ENCODE results near the gene ANKRD60. TPM values are rescaled to one million over a fixed set of nuclear protein-coding genes. Genes with fewer than 3 reads are reported as not detected.

The ANKRD60 gene
- total RNA-seq, 1 experiment from 2014 or later = not detected

DNA sequence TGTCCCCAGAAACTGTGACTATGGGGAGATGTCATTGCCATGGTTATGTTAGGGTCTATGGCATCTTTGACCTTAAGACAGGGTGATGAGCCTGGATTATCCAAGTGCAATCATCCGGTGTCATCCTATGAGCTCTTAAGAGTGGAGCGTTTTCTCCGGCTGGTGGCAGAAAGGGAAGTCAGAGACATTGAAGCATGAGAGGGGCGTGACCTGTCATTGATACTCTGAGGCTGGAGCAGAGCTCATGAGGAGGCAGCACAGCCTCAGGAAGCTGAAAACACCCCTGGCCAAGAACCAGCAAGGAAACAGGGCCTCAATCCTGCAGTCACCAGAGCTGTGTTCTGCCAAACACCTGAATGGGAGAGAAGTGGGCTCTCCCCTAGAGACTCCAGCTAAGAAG lies 59.6 kb downstream of the ANKRD60 start:
- WGBS (ENCODE audit: extremely low coverage, insufficient read length, low lambda C conversion rate) = no CpG with 5 or more reads among the region's 4 CpGs
- peaks cover 0 to under 1% of the 10 kb centered on the region in 2 experiments; a peak in 1 of 4 replicates for H3K4me1 Mint-ChIP-seq
- Histone ChIP-seq H4K91ac (ENCODE audit: insufficient read length, low read depth, low read length) (no peak overlapping the region), H2AFZ (ENCODE audit: low read length) (no peak overlapping the region), H3K18ac (ENCODE audit: insufficient read length, low read depth, low read length) (no peak overlapping the region), H3K4ac (ENCODE audit: low read depth, low read length) (no peak overlapping the region), H3K79me2 (ENCODE audit: insufficient read depth, low read length) (no peaks in the 10 kb centered on the region), H3K9ac (ENCODE audit: extremely low read depth, insufficient read length, low read length) (no peak overlapping the region), H2BK12ac (ENCODE audit: insufficient read length, low read depth, low read length) (no peak overlapping the region), H3K27me3 (ENCODE audit: insufficient read depth, low read length) (no peaks in the 10 kb centered on the region), H2BK15ac (ENCODE audit: low read depth, low read length) (no peak overlapping the region), H2BK5ac (ENCODE audit: insufficient read length, low read length) (no peak overlapping the region), H4K20me1 (ENCODE audit: control insufficient read depth, insufficient read depth, insufficient read length) (no peaks in the 10 kb centered on the region), H3K27ac (ENCODE audit: insufficient read length, low read depth, low read length) (no peak overlapping the region), H3K79me1 (ENCODE audit: insufficient read depth, low read depth, low read length, poor library complexity, severe bottlenecking) (no peaks in the 10 kb centered on the region), H2BK20ac (ENCODE audit: low read depth, low read length, poor library complexity, severe bottlenecking) (no peak overlapping the region), H3T11ph (ENCODE audit: low read length) (no peak overlapping the region), H4K5ac (ENCODE audit: insufficient read length, low read depth, low read length) (no peak overlapping the region), H3K14ac (ENCODE audit: insufficient read depth, low read length) (no peak overlapping the region), H3K56ac (ENCODE audit: insufficient read length, low read depth, low read length) (no peak overlapping the region), H3K9me3 (ENCODE audit: control insufficient read depth, low read depth, low read length) (no peaks in the 10 kb centered on the region), H2AK5ac (ENCODE audit: insufficient read length, low read length) (no peak overlapping the region), H3K23ac (ENCODE audit: insufficient read length, low read depth, low read length) (no peak overlapping the region), H3K23me2 (ENCODE audit: insufficient read length, low read depth, low read length, poor library complexity, severe bottlenecking) (no peaks in the 10 kb centered on the region), H3K4me1 (ENCODE audit: insufficient read depth, low read length) (no peaks in the 10 kb centered on the region), H4K8ac (replicated peaks; ENCODE audit: insufficient read length, low read depth, low read length) (no peak overlapping the region), H2BK120ac (ENCODE audit: low read depth, low read length, poor library complexity, severe bottlenecking) (no peak overlapping the region), H3K4me2 (ENCODE audit: insufficient read depth, insufficient read length, low read length) (no peak overlapping the region)
- TF ChIP-seq, protein P1, sequence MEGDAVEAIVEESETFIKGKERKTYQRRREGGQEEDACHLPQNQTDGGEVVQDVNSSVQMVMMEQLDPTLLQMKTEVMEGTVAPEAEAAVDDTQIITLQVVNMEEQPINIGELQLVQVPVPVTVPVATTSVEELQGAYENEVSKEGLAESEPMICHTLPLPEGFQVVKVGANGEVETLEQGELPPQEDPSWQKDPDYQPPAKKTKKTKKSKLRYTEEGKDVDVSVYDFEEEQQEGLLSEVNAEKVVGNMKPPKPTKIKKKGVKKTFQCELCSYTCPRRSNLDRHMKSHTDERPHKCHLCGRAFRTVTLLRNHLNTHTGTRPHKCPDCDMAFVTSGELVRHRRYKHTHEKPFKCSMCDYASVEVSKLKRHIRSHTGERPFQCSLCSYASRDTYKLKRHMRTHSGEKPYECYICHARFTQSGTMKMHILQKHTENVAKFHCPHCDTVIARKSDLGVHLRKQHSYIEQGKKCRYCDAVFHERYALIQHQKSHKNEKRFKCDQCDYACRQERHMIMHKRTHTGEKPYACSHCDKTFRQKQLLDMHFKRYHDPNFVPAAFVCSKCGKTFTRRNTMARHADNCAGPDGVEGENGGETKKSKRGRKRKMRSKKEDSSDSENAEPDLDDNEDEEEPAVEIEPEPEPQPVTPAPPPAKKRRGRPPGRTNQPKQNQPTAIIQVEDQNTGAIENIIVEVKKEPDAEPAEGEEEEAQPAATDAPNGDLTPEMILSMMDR (conservative IDR thresholded peaks at IDR 0.05) = no peak
- H3K27ac Mint-ChIP-seq = no peak overlapping the region
- H3K27me3 Mint-ChIP-seq (ENCODE audit: low read depth) = peaks cover 7% of the 10 kb centered on the region
- H3K4me3 Mint-ChIP-seq = no peak overlapping the region
- no peaks in the 10 kb centered on the region for H3K9me3 Mint-ChIP-seq
- no peak for DNase-seq
- H3K36me3 Mint-ChIP-seq (ENCODE audit: insufficient read depth in 1 of 3, low read depth in 3 of 3) = no peaks in the 10 kb centered on the region
